Endometrial microvascular endothelial cells (primary cell): ENCODE data around the gene CNOT1. TPM values are rescaled to one million over a fixed set of nuclear protein-coding genes. Genes with fewer than 3 reads are reported as not detected.
"Not testable (repeated sequence)": the region's sequence is repeated elsewhere in the genome, so short reads cannot be mapped to it uniquely, and the experiment has no call there.

Experiments used
- in situ Hi-C: cut with HindIII; loops from 2 replicates; pipeline ENCODE4 v1.10.0; 2017; ENCODE audit warnings: low sequenced_read_pairs, low pct_unique_long_range_greater_than_20kb; ENCODE audit errors: inconsistent ontology term
- total RNA-seq: library from RNA; depleted of rRNA; stranded (reverse); fragments of >200 nt; gene quantifications from one replicate; pipeline ENCODE4 v1.2.3, GENCODE V29; 2015; ENCODE audit errors: inconsistent ontology term

The CNOT1 gene
- 98.1 TPM for total RNA-seq

GRCh38 chr16:58629733-58630640, at the start of gene CNOT1:
TSS of gene CNOT1 (minus strand) at chr16:58629826. CDS start at chr16:58599337, 30,489 bp downstream.
- in situ Hi-C loops: no loop called here

GRCh38 chr16:58678716-58679115, 49.1 kb upstream of the CNOT1 start:
- in situ Hi-C loops: no loop called here

- in situ Hi-C loops: no loop called here
These were observed 48.6 kb upstream of the CNOT1 start for GRCh38 chr16:58678269-58678668.

- in situ Hi-C loops: no loop called here
These were observed 41.4 kb upstream of the CNOT1 start for GRCh38 chr16:58670946-58671583.

- in situ Hi-C loops: no loop called here
These were observed 40.6 kb upstream of the CNOT1 start for GRCh38 chr16:58670177-58670576.

GRCh38 chr16:58665200-58665599, 35.6 kb upstream of the CNOT1 start:
- in situ Hi-C loops: no loop called here

GRCh38 chr16:58661199-58661830, 31.7 kb upstream of the CNOT1 start:
- in situ Hi-C loops: no loop called here

GRCh38 chr16:58659911-58660310, 30.3 kb upstream of the CNOT1 start:
- in situ Hi-C loops: not testable (repeated sequence)

GRCh38 chr16:58658796-58659211, 29.2 kb upstream of the CNOT1 start:
- in situ Hi-C loops: no loop called here

GRCh38 chr16:58656899-58657298, 27.3 kb upstream of the CNOT1 start:
- in situ Hi-C loops: no loop called here

GRCh38 chr16:58655215-58655596, 25.6 kb upstream of the CNOT1 start:
- in situ Hi-C loops: no loop called here

GRCh38 chr16:58654560-58655214, 25.1 kb upstream of the CNOT1 start:
- in situ Hi-C loops: no loop called here

- in situ Hi-C loops: no loop called here
These were observed 23.1 kb upstream of the CNOT1 start for GRCh38 chr16:58652741-58653140.

- in situ Hi-C loops: no loop called here
These were observed 22.3 kb upstream of the CNOT1 start for GRCh38 chr16:58651965-58652348.

- in situ Hi-C loops: no loop called here
These were observed 20.1 kb upstream of the CNOT1 start for GRCh38 chr16:58649707-58650106.

GRCh38 chr16:58647107-58647506, 17.5 kb upstream of the CNOT1 start:
- in situ Hi-C loops: no loop called here

- in situ Hi-C loops: no loop called here
These were observed 15.3 kb upstream of the CNOT1 start for GRCh38 chr16:58644765-58645487.

- in situ Hi-C loops: no loop called here
These were observed 14.5 kb upstream of the CNOT1 start for GRCh38 chr16:58644108-58644507.

- in situ Hi-C loops: no loop called here
These were observed 11.3 kb upstream of the CNOT1 start for GRCh38 chr16:58640949-58641348.
